ENCODE results near the gene SH3RF1.
"Not testable (repeated sequence)": the region's sequence is repeated elsewhere in the genome, so short reads cannot be mapped to it uniquely, and the experiment has no call there.

The SH3RF1 gene

DNA sequence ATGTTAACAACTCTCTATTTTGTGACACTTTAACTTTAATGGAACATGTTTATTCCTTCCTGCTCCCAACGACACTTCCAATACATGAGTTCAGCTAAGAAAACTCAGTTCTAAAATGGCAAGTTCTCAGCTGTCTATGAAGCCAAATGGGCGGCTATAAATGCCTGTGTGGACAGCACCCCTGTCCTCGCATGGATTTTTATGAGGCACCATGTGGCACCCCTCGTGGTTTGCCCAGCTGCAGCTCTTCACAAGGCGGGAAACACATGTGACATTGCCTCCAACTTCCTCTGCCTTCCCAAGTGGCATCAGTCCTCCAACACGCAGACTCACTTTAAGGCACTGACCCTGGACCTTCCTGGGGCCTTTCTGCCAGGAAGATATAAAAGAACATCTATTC, 48.0 kb downstream of the SH3RF1 start:
- no peak for DNase-seq

DNA sequence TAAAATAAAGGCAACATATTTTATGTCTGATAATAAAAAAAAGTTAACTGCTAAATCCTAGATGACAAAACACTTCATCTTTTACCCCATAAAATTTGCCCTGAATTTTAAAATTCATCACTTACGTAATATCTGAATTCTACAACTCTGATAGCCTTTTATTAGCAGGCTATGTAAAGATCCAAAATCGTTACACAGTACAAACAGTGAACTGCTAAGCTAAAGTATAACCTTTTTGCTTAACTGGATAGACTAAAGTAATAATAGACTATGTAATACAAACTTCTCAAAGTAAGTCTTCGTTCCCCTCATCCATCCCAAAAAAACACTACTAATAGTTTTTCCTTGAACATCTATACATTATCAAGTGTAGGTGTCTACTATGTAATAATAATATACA, 49.1 kb downstream of the SH3RF1 start:
- no peak for DNase-seq

DNA sequence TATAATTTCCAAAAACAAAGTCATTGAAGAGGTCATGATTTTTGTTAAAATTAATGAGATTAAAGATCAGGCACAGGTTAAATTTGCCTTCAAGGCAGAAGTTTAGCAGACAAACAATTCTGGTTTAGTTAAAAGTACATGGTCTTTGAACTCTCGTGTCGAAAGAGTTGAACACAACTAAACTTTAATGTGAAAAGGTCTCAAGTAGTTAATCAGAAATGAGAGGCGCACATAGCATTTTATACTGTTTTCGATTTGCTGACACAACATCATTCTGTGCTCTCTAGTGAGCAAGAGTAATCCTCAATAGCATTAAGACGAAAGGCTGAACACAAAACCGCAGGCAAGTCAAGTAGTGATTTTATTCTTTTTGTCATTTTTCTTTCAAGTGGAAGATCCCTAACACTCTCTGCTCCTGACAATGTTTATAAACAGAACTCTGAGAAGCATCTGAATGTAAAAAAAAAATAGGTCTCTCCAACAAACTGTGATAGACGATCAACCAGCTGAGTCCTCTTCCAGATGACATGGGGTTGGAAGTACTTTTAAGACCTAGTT, 49.8 kb downstream of the SH3RF1 start:
- no peak for DNase-seq

DNA sequence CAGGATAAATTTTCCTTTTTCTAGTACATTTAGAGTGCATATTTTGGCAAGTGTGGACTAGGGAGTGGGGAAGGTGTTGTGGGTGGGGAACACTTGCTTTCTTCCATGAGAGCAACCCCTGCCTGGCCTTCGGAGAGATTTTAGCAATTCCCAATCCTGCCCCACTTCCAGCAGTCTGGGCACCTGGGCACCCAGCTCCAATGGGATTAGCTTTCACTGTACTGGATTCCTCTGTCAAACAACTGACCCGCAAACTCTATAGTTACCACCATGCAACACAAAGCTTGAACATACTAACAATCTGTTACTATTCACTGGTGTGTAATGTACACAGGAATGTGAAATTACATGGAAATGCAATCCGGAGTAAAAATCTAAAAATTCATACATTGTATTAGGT, 50.3 kb downstream of the SH3RF1 start:
- DNase-seq = no peak

DNA sequence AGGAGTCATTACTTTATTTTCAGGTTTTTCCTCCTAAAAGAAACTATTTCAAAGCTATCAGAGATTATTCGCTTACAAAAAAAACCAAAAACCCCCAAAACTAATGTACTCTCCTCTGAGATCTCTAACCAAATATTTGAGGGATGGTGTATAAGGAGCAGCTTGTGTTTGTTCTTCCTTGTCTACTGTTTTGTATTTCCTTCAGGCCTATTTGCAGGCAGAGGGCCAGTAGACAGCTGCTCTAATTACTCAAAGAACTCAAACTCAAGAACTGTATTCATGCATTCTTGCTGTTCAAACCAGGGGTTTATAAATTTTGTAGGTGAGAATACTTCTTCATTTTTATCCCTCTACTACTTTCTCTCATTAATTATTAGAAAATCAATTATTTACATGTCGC, 51.3 kb downstream of the SH3RF1 start:
- no peak for DNase-seq

DNA sequence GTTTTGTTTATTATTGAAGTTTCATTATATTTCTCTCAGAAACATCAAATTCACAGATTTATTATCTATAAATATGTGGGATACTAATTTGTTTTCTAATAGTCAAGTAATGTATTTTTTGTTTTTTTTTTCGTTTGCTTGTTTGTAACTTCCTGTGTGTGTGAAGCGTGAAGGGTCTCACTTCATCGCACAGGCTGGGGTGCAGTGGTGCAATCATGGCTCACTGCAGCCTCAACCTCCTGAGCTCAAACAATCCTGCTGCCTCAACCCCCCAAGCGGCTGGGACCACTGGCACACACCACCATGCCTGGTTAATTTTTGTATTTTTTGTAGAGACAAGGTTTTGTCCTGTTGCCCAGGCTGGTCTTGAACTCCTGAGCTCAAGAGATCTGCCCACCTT, 55.1 kb downstream of the SH3RF1 start:
- DNase-seq = no peak

DNA sequence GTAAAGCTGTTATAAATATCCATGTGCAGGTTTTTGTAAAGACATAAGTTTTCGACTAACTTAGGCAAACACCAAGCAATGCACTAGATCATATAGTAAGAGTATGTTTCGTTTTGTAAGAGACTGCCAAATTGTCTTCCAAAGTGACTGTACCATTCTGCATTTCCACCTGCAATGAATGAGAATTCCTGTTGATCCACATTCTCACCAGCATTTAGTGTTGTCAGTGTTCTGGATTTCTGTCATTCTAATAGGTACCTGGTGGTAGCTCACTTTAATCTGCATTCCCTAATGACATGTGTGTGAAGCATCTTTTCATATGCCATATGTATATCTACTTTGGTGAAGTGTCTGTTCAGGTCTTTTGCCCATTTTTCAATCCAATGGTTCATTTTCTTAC, 57.8 kb downstream of the SH3RF1 start:
- DNase-seq = no peak

DNA sequence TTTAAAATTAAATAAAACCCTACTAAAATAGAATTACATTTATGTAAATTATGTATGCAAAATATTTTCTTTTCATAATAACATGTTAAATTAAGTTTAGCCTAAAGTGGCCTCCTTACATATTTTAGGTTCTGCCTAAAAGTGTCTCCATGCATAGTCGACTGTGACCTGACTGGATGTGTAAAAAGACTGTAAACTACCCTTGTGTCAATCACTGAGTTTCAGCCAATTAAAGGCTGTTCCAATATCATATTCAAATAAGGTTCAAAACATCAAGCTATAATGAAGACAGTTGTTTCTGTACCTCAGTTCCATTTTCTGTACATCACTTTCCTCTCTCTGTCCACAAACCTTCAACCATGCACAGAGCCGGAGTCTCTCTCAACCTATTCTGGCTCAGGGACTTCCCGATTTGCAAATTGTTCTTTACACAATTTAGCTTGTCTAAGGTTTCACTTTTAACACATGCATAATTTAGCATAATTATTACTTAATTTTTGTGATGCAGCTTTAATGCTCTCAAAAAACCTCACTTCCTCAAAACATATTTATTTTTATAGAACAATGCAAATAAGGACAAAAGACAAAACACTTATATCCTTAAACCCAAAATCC, 60.1 kb downstream of the SH3RF1 start:
- peak; percentile 8 to 37 for DNase-seq

DNA sequence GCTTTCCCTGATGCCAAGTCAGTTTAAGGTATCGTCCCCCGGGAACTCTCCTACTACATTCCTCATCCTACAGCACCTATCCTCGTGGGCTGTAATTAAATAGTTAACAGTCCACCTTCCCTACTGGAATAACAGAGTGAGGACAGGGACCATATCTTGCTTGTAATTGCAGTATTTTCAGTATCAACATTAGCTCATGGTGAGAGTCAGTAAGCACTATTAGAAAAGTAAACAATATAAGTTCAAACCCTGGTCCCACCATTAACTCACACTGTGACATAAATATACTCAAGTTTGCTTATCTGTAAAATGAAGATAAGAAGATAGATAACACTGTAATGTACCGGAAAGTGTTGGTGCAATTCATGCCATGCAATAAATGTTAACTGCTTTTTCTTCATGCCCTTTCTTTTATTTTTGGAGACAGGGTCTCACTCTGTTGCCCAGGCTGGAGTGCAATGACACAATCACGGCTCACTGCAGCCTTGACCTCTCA, 61.3 kb downstream of the SH3RF1 start:
- no peak for DNase-seq

DNA sequence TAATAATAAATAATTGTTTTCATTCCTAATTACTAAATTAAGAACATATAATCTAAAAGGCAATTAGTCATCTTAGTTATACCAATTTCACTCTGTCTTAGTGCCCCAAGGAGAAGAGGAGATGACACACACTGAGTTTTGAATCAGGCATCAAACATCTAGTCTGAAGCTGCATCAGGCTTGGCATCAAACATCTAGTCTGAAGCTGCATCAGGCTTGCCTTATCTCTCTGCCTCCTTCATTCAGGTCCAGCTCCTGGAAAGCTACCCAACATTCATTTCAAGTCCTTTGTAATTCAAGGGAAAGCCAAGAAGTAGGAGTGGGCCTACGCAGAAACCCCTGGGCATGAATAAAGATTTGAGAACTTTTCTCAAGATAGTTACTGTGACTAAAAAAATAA, 62.2 kb downstream of the SH3RF1 start:
- no peak for DNase-seq

DNA sequence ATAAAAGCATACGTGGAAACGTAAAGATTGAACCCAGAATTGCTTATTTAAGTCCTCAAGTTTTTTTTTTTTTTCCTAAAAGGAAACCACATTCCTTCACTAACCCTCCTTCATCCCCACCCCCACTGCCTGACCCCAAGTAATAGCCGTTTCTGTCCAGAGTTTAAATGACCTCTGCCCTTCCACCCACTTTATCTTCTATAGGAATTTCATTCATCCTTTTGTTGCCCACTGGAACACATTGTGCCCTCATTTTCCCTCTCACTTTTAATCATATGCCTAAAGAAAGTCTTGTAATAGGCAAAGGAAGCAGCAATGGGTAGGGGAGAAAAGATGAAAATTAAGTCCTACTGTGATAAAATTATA, 62.7 kb downstream of the SH3RF1 start:
- no peak for DNase-seq

DNA sequence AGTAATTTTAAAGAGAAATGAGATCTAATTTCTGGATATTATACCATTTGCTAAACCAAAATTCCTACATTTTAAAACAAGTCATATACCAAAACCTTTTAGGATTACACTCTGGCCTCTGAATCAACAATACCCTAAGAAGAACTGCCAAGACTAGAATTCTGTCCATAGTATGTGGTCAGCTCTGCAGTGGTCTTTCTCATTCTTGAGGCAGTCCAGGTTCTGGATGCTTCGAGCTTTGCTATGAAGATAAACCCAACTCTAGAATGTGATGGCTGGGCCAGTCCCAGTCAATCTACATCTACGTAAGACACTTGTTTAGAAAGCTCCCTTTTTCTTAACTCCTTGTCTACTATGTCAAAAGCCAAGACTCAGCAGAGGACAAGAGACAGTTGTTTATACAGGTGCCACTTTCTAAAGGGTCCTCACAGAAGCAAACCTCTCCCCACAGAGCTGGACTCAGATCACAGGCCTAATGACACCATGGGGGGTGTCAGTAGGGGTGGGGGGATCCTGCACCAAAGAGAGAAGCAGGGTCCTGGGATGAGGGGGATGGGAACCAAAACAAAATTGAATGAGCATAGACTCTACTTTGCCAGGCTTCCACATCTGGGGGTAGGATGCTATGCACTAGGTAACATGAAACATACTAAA, 63.2 kb downstream of the SH3RF1 start:
- DNase-seq = no peak

DNA sequence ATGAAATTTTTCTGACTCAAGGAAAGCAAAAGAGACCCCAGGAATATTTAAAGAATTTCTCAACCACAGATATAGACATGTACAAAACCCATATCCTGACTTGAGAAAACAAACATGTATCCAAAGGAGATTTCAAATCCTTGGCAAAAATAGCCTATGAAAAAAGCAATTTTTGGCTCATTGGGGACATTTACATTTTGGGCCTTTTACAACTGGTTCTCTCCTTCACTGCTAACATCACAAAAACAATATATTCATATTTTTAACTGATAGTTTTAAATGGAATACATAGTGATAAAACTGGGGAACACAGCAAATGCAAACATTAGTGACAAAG, 65.0 kb downstream of the SH3RF1 start:
- DNase-seq = no peak

DNA sequence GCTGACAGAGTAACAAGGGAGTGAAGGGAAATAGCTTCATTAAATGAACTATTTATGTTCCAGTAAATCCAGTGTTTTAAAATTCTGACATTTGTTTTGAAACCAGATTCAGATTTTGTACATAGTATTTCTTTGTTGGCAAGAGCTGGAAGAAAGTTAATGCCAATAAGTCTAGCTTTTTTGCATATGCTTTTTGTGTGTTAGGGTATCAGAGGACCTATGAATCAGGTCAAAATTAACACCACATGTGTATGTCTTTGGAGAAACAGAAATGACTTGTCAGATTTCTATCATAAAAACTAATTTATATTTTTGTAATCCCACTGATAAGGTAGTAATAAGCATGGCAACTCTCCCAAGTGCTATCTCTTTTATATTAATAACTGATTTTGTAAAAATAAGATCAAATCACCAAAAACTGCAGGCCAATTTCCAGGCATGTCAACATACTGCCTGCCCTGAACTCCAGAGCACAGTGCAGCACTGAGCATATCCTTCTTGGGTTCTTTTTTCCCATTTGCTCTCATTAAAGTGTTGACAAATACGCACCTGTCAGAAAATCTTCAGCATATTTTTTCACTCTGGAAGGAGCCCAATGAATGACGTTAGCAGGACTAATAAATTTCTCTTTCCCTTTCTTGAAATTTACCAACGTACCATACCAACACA, 65.5 kb downstream of the SH3RF1 start:
- DNase-seq = no peak

DNA sequence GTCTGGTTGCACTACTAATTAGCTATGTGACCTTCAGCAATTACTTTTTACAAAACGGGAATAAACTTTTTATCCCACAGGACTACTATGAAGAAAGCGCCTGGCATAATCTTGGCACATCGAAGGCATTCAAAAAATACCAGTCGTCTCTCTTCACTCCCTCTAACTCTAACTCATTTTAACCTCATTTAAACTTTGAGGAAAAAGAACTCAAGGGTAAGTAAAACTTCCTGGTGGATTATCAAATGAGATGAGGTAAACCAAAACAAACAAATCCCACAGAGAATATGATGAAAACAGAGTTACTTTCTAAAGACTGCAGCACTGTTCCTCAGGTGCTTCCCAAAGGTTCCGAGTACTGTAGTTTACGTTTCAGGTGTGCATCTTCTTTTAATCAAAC, 66.9 kb downstream of the SH3RF1 start:
- no peak for DNase-seq

DNA sequence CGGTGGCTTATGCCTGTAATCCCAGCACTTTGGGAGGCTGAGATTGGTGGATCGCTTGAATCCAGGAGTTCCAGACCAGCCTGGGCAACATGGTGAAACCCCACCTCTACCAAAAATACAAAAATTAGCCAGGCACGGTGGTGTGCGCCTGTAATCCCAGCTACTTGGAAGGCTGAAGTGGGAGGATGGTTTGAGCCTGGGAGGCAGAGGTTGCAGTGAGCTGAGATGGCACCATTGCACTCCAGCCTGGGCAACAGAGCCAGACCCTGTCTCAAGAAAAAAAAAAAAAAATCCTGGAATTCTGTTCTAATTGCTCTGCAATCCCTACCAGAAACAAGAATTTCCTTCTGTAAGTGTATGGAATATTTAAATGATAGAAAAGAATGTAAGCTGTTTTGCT, 67.5 kb downstream of the SH3RF1 start:
- DNase-seq = not testable (repeated sequence)

DNA sequence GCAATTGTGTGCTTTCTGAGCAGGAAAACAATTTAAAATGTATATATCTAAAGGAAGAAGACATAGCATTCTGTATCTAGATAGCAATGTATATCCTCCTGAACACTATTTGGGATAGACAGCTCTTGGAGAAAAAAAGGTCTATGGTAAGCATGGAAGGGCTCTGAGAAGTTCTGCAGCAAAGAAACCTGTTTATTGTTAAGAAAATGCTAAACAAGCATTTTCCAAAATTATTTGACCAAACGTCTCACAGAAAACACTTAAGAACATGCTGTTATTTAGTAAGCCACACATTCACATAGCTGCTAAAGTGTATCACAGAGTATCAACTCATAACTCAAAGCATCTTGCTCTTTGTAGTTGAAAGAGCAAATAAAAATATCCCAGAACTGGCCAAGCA, 67.9 kb downstream of the SH3RF1 start:
- no peak for DNase-seq

DNA sequence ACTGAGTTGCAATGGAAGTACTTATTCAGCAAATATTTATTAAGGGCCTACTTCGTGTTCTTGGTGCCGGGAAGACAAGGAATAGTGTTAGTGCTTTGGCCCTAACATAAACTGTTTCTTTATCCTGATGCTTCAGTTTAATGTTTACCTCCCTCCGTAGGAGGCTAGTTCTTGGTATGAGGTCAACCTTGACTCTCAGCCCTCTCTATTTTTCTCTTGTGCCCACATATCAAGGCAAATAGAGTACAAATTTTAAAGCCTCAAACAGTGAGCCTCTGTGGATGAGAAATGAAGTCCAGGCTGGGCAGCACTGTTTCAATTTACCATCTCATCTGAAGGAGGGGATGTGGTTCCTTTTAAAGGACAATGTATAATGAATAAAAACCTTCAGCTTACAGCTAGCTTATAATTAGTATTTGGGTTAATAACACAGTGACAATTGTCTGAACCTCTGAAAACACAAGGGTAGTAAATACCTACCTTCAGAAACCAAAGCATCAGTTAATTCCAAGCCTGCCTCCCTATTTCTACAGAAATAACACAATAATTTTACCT, 68.5 kb downstream of the SH3RF1 start:
- no peak for DNase-seq

DNA sequence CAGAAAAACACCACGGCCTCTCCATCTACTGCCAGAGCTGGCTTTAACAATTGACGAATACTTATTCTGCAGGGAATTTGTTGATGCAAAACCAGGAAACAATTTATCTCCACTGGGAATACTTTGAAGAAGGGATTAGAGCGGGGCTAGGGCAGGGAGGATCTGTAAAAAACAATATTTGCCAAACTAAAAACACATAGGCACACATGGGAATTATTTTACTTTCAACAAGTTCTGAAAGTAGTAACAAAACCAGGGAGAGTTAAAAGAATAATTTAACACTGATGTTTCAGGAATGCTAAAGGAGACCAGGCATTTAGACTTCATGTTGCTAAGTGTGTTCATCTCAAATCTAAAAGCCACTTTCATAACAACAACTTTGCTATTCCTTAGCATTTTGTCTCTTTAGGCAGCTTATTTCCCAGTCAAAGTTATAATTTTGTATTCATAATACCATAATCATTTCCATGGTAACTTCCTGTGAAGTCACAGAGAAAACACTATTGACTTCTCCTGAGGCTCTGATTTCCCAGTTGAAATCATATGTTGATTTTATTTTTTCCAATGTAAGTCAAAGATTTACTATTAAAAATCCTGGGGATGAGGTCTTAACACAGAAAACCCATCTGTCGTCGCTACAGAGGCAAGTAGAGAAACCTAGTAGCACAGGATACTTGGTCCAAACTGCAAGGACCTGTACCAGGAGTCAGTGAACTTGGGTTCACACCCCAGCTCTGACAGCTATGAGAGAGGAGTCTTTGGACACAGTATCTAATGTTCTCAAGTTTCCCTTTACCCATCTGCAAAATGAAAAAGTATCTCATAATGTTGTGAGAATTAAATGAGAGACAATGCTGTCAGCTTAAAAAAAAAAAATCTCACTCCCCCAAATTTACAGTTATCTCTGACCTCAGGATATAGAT, 69.3 kb downstream of the SH3RF1 start:
- DNase-seq = no peak

DNA sequence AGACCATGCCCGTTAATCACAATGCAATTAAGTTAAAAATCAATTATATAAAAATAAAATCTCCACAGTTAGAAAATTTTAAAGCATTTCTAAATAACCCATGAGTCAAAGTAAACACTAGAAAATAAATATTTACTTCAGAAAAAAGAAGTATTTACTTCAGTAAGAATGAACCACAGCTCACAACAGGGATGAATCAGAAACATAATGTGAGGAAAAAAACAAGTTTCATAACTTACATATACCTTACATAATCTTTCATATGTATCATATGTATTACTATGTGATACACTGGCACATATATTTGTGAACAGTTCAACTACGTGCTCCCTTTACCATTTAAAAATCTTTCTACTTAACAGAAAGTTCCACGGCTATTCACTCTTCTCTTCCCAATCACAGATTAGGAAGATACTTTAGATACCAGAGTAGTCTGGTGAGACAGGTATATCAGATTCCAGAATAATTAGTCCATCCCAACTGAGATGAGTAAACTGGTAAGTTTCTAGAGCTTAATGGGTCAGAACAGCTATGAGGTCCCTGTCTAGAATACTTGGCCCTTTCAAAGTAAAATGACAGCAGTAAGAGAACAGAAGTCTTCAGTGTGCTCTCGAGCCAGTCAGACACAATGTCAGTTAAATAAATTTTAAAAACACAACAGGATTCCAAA, 70.3 kb downstream of the SH3RF1 start:
- DNase-seq = no peak

DNA sequence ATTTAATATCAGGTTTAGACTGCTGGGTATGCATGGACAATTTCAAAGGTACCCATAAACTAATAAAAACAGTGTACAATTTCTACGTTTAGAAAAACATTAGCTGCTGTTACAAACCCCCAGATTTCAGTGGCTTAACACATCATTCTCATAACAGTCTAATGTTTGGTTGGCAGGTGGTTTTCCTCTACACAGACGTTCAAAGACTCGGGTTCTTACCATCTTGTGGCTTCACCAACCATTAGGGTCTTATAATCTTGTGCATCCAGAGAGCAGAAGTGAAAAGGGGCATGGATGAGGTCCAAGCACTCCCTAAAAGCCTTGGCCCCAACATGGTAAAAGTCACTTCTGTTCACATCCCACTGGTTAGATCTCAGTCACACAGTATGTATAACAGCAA, 71.6 kb downstream of the SH3RF1 start:
- no peak for DNase-seq

DNA sequence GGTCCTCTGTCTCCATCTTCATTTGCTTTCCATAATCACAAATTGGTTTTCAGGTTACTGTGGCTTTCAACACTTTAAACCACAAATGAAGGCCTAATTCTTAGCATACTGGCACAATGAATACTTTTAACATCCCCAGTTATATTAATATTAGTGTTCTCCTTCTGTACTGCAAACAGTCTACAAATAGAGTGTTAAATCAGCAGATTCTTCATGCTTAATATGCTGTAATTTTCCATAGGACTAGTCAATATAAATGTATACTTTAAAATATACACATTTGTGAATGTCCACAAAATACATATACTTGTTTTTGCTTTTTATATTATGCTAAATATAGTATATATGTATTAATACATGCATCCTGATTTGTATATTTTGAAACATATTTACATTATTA, 72.6 kb downstream of the SH3RF1 start:
- DNase-seq = no peak

Measured in CD4-positive, alpha-beta T cell treated with Interleukin-1 beta for 1 hour (primary cell).